ENCODE measurements around the gene SUSD3.

Gene SUSD3

GRCh38 chr9:93072383-93072795 is 13.9 kb downstream of the SUSD3 start:
- in situ Hi-C loops (cut with HindIII; ENCODE audit: low sequenced_read_pairs): no loop called here
- peak; percentile 54 for DNase-seq (ENCODE audit: low read depth, low spot score)

GRCh38 chr9:93076101-93076791 is 17.7 kb downstream of the SUSD3 start:
- in situ Hi-C loops (cut with HindIII; ENCODE audit: low sequenced_read_pairs): no loop called here
- H3K4me3 ChIP-seq (ENCODE audit: low read depth, low read length): no peak overlapping the region
- no peak for TF ChIP-seq CTCF (IDR thresholded peaks at IDR 0.05; ENCODE audit: low read depth, low read length)
- DNase-seq (ENCODE audit: low read depth, low spot score): no peak

More at GRCh38 chr9:93072383-93072795, 13.9 kb downstream of the SUSD3 start:
- TF ChIP-seq CTCF (IDR thresholded peaks at IDR 0.05; ENCODE audit: low read depth, low read length): no peak
- H3K4me3 ChIP-seq (ENCODE audit: low read depth, low read length): no peak overlapping the region

- in situ Hi-C loops (cut with HindIII; ENCODE audit: low sequenced_read_pairs): no loop called here
- no peak for DNase-seq (ENCODE audit: low read depth, low spot score)
- no peak overlapping the region for H3K4me3 ChIP-seq (ENCODE audit: low read depth, low read length)
- TF ChIP-seq CTCF (IDR thresholded peaks at IDR 0.05; ENCODE audit: low read depth, low read length): no peak
These were observed 18.3 kb downstream of the SUSD3 start for GRCh38 chr9:93076792-93077128.

GRCh38 chr9:93077367-93077766 is 18.9 kb downstream of the SUSD3 start:
- no peak for DNase-seq (ENCODE audit: low read depth, low spot score)
- TF ChIP-seq CTCF (IDR thresholded peaks at IDR 0.05; ENCODE audit: low read depth, low read length): no peak
- in situ Hi-C loops (cut with HindIII; ENCODE audit: low sequenced_read_pairs): no loop called here
- no peak overlapping the region for H3K4me3 ChIP-seq (ENCODE audit: low read depth, low read length)

GRCh38 chr9:93077811-93078210 is 19.3 kb downstream of the SUSD3 start:
- no peak for DNase-seq (ENCODE audit: low read depth, low spot score)
- no peak for TF ChIP-seq CTCF (IDR thresholded peaks at IDR 0.05; ENCODE audit: low read depth, low read length)
- in situ Hi-C loops (cut with HindIII; ENCODE audit: low sequenced_read_pairs): no loop called here
- H3K4me3 ChIP-seq (ENCODE audit: low read depth, low read length): no peak overlapping the region

GRCh38 chr9:93079371-93079770 is 20.9 kb downstream of the SUSD3 start:
- no peak overlapping the region for H3K4me3 ChIP-seq (ENCODE audit: low read depth, low read length)
- in situ Hi-C loops (cut with HindIII; ENCODE audit: low sequenced_read_pairs): no loop called here
- no peak for DNase-seq (ENCODE audit: low read depth, low spot score)
- TF ChIP-seq CTCF (IDR thresholded peaks at IDR 0.05; ENCODE audit: low read depth, low read length): no peak
